Measurements from ENCODE around the gene STYXL2.

The STYXL2 gene

DNA sequence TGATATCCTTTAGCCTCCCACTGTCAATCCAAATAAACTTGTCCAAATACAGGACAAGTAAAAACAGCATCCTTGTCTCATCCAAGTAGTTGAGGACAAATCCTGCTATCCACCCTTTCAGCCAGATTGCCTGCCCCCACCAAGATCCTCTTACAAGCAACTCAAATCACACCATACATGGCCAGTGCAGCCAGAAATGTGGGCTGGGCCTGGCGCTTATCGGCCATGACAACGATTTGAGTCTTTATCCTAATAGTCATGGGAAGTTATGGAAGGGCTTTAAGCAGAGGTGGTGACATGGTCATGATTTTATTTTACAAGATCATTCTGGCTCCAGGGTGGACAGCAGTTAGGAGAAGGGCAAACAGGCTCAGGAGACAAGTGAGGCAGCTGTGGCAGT, 10.0 kb upstream of the STYXL2 start:
- POLR2A ChIA-PET = interaction anchor here (1.7 kb wide), 1 partner anchor 137 kb away, joined by 7 read pairs; the partner anchor contains the start of gene POU2F1
- no peak for TF ChIP-seq ZNF280D (tag by site-specific recombination; IDR thresholded peaks at IDR 0.05)
- no peak for TF ChIP-seq ZNF311 (tag by site-specific recombination; IDR thresholded peaks at IDR 0.05; ENCODE audit: borderline replicate concordance)
- no peak for TF ChIP-seq RBAK (tag by site-specific recombination; IDR thresholded peaks at IDR 0.05)
- TF ChIP-seq ZNF335 (tag by site-specific recombination; conservative IDR thresholded peaks at IDR 0.05) = no peak
- TF ChIP-seq ZNF121 (tag by site-specific recombination; IDR thresholded peaks at IDR 0.05) = no peak
- no peak for TF ChIP-seq ZNF148 (tag by site-specific recombination; IDR thresholded peaks at IDR 0.05; ENCODE audit: borderline replicate concordance)
- no peak for TF ChIP-seq ZNF175 (tag by site-specific recombination; IDR thresholded peaks at IDR 0.05)
- TF ChIP-seq ZNF654 (tag by site-specific recombination; IDR thresholded peaks at IDR 0.05; ENCODE audit: low read depth) = no peak
- TF ChIP-seq, protein P1, sequence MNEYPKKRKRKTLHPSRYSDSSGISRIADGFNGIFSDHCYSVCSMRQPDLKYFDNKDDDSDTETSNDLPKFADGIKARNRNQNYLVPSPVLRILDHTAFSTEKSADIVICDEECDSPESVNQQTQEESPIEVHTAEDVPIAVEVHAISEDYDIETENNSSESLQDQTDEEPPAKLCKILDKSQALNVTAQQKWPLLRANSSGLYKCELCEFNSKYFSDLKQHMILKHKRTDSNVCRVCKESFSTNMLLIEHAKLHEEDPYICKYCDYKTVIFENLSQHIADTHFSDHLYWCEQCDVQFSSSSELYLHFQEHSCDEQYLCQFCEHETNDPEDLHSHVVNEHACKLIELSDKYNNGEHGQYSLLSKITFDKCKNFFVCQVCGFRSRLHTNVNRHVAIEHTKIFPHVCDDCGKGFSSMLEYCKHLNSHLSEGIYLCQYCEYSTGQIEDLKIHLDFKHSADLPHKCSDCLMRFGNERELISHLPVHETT (tag by site-specific recombination; IDR thresholded peaks at IDR 0.05) = no peak
- TF ChIP-seq ZNF660 (tag by site-specific recombination; IDR thresholded peaks at IDR 0.05) = no peak
- no peak for TF ChIP-seq ZNF157 (tag by site-specific recombination; IDR thresholded peaks at IDR 0.05)
- no peak for TF ChIP-seq ZFP3 (tag by site-specific recombination; IDR thresholded peaks at IDR 0.05; ENCODE audit: low read depth)
- TF ChIP-seq REST (tag by site-specific recombination; IDR thresholded peaks at IDR 0.05) = no peak

GRCh38 chr1:167084757-167085156, 9.1 kb upstream of the STYXL2 start:
- ChIA-PET CTCF (interaction anchor here (1.5 to 1.7 kb wide), 2 partner anchors 18 to 26 kb away, joined by 3 to 4 read pairs; no protein-coding TSS in a partner anchor), POLR2A (no interaction called here)
- H3K4me3 ChIP-seq (ENCODE audit: low read depth, low read length) = no peak overlapping the region
- TF ChIP-seq ZNF510 (tag by site-specific recombination; IDR thresholded peaks at IDR 0.05; ENCODE audit: insufficient replicate concordance) (no peak), ZNF677 (tag by site-specific recombination; IDR thresholded peaks at IDR 0.05) (no peak), REST (tag by site-specific recombination; IDR thresholded peaks at IDR 0.05) (no peak), ZNF658 (tag by site-specific recombination; IDR thresholded peaks at IDR 0.05) (no peak), ZNF292 (tag by site-specific recombination; IDR thresholded peaks at IDR 0.05; ENCODE audit: borderline replicate concordance, low read depth) (no peak)

More for the DNA sequence above, 10.0 kb upstream of the STYXL2 start:
- Histone ChIP-seq H3K4me3 (ENCODE audit: low read depth, low read length) (no peak overlapping the region), H3K27ac (ENCODE audit: extremely low read depth, low read depth, low read length) (no peak overlapping the region), H3K4me1 (ENCODE audit: control insufficient read depth, insufficient read depth, low read length) (no peaks in the 10 kb centered on the region), H3K36me3 (ENCODE audit: control insufficient read depth in 2 of 2, insufficient read depth in 1 of 2, low read length in 2 of 2) (no peaks in the 10 kb centered on the region), H3K9me3 (ENCODE audit: control insufficient read depth, insufficient read depth, low read depth, low read length) (no peaks in the 10 kb centered on the region)
- CTCF ChIA-PET = interaction anchor here (1.7 kb wide), 1 partner anchor 17 kb away, joined by 3 read pairs; no protein-coding TSS in a partner anchor

More at GRCh38 chr1:167084757-167085156, 9.1 kb upstream of the STYXL2 start:
- no peaks in the 10 kb centered on the region for H3K9me3 ChIP-seq (ENCODE audit: control insufficient read depth, insufficient read depth, low read depth, low read length)
- no peaks in the 10 kb centered on the region for H3K4me1 ChIP-seq (ENCODE audit: control insufficient read depth, insufficient read depth, low read length)
- no peak overlapping the region for H3K27ac ChIP-seq (ENCODE audit: extremely low read depth, low read depth, low read length)
- H3K36me3 ChIP-seq (ENCODE audit: control insufficient read depth in 2 of 2, insufficient read depth in 1 of 2, low read length in 2 of 2) = no peaks in the 10 kb centered on the region
